Esophagus mucosa (tissue), 1 donor: ENCODE data around the gene PDHX. TPM values are rescaled to one million over a fixed set of nuclear protein-coding genes. Genes with fewer than 3 reads are reported as not detected.

Experiments
- ATAC-seq: fragments of 200-7000 bp; cut with Tn5 transposase; one replicate; pipeline ENCODE4 v1.9.1; 2020
- total RNA-seq: library from RNA; stranded (reverse); gene quantifications from one replicate; pipeline ENCODE4 v1.2.4, GENCODE V29; 2023
- donor health status: DM: yes; HTN: yes; CAD: no.

Gene PDHX
- total RNA-seq, 1 donor from 2014 or later = 19.1 TPM

DNA sequence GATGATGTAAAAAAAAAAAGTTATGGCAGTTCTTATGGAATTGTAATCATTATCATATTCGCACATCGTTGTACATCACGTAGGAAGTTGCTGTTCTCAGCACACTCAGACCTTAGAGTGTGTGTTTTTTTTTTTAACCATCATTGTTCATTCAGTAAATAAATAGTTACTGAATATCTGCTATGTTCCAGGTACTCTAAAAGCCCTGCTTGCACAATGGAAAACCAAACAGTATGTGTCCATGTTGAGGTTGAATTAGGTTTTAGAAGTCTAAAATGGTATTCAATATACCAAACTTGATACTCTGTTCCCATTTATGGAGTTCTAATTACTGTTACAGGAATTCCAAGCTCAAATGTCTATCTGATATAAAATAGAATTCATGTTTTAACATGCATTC lies 41.2 kb downstream of the PDHX start:
- no peak for ATAC-seq

DNA sequence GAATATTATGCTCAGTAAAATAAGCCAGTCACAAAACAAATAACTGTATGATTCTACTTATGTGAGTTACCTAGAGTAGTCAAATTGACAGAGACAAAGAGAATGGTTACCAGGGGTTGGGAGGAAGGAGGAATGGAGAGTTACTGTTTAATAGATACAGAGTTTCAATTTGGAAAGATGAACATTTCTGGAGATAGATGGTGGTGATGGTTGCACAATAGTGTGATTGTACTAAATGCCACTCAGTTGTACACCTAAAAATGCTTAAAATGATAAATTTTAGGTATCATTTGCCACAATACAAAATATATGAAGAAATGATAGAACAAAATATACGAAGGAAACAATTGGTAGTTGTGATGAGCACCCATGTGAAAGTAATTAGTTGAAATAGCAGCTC lies 43.4 kb downstream of the PDHX start:
- no peak for ATAC-seq

DNA sequence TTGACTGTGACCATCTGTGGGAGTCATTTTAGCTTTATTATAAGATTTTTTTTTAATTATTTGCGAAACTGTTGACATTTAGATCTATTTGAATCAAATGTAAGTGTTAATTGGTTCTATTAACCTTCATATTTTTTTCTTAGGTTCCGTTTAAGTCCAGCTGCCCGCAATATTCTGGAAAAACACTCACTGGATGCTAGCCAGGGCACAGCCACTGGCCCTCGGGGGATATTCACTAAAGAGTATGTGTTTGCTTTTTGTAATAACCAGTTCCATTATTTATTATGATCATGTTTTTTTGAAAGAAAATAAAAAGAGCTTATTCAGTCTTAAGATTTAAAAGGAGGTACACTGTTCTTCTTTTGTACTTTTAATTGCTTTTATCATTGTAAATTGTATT lies 43.9 kb downstream of the PDHX start:
- no peak for ATAC-seq

DNA sequence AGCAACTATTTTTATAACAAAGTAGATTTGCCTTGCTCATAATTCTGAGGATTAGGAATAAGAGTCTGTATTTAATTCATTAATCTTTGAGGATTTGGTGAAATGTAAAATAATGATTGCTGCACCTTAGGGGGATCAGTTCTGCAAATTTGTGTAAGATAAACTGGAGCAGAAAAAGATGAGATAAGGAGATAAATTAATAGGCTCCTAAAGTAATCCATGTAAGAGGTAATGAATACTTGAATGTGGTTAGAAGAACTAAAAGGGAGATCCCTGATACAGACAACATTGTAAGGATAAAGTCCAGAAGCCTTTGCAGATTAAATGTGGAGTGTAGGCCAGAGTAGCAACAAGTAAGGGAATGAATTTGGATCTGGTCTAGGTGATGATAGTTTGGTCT lies 45.6 kb downstream of the PDHX start:
- no peak for ATAC-seq

DNA sequence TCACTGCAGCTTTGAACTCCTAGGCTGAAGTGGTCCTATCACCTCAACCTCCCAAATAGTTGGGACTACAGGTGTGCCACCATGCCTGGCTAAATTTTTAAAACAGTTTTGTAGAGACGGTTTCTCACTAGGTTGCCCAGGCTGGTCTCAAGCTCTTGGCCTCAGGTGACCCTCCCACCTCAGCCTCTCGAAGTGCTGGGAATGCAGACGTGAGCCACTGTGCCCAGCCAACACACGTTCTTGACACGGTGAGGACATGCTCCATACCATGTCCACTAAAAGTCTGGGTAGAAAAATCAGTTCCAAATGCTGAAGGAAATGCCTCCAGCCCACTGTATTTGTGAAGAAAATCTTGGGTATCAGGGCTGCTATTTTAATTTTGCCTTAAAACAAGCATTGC lies 46.9 kb downstream of the PDHX start:
- no peak for ATAC-seq

DNA sequence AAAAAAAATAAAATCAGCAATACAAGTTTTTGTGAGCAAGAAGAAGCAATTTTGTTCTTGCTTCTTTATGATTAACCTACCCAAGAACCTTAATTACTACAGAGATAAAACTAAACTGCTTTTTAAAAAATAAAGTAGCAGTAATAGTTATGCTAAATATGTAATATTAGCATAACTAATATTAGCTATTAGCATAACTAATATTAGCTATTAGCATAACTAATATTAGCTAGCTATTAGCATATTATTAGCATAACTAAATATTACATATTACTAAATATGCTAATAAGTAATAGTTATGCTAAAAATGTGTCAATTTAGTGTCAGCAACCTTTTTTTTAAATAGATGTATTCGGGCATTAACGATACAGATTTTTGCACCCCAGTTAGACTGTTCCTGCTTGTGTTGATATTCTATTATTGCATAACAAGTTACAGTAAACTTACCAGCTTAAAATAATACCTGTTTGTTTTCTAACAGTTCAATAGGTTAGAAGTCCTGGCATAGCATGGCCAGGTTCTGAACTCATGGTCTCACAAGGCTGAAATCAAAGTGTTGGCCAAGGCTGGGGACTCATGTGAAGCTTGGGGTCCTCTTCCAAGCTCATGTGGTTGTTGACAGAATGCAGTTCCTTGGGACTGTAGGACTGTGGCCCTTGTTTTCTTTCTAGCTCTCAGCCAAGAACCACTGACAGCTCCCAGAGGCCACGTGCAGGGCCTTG lies 48.4 kb downstream of the PDHX start:
- ATAC-seq = no peak

DNA sequence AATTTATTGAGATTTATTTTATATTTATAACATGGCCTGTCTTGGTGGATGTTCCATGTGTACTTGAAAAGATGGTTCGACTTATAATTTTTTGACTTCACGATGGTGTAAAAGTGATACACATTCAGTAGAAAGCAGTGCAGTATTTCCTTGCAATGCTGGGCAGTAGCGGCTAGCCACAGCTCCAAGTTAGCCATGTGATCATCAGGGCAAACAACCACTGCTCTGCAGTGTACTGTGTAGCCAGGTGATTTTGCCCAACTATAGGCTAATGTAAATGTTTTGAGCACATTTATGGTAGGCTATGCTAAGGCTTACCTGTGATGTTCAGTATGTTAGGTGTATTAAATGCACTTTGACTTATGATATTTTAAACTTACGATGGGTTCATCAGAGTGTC lies 52.4 kb downstream of the PDHX start:
- ATAC-seq = no peak

DNA sequence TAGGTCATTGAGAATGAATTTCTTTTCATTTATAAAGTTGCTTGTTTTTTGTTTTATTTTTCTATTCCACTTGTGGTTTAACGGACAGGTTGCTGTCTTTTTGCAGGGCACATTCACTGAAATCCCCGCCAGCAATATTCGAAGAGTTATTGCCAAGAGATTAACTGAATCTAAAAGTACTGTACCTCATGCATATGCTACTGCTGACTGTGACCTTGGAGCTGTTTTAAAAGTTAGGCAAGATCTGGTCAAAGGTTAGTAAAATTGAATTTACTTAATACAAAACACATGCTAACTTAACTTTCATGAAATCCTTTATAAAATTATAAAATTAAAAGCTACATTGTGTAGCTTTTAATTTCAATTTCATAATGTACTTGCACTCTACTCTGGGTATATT lies 53.6 kb downstream of the PDHX start:
- no peak for ATAC-seq

DNA sequence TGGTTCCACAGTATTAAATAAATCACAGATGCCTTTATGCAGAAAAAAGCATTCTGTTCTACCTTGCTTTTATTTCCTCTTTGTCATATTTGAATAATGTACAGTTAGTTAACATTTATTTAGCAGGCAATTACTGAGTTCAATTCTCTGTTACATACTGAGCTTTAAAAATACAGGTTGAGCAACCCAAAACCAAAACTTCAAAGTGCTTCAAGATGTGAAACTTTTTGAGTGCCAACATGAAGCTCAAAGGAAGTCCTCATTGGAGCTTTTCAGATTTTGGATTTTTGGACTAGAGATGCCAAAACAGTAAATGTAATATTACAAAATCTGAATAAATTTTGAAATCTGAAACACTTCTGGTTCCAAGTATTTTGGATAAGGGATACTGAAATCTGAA lies 54.1 kb downstream of the PDHX start:
- ATAC-seq = no peak

DNA sequence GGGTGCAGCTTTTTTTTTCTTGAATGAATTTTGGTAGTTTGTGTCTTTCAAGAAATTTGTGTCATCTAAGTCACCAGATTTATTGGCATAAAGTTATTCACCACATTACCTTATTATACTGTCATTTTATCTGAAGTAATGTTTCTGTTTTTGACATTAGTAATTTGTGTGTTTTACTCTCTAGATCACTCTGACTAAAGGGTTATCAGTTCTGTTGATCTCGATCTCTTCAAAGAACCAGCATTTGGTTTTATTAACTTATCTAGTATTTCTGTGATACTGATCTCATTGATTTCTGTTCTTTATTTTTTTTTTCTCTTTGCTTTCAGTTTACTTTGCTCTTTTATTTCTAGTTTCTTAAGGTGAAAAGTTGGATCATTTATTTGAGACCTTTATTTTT lies 55.5 kb downstream of the PDHX start:
- ATAC-seq = no peak

DNA sequence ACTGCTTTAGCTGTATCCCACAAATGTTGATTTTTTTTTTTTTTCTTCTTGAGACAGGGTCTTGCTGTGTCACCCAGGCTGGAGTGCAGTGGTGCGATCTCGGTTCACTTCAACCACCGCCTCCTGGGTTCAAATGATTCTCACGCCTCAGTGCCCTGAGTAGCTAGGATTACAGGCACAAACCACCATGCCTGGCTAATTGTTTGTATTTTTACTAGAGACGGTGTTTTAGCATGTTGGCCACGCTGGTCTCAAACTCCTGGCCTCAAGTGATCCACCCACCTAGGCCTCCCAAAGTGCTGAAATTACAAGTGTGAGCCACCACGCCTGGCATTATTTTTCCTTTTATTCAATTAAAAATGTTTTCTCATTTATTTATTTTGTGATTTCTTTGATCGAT lies 55.9 kb downstream of the PDHX start:
- ATAC-seq = no peak

DNA sequence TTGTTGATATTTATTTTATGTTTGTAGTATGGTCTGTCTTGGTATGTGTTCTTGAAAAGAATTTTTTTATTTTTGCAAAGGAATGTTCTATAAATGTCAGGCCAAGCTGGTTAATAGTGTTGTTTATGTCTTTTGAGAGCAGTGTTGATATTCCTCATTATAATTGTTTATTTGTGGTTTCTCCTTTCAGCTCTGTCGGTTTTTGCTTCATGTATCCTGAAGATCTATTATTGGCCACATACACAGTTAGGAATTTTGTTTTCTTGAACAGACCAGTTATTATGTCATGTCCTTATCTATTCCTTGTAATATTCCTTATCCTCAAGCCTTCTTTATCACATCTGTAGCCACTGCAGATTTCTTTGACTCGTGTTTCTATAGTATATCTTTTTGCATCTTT lies 56.5 kb downstream of the PDHX start:
- no peak for ATAC-seq

DNA sequence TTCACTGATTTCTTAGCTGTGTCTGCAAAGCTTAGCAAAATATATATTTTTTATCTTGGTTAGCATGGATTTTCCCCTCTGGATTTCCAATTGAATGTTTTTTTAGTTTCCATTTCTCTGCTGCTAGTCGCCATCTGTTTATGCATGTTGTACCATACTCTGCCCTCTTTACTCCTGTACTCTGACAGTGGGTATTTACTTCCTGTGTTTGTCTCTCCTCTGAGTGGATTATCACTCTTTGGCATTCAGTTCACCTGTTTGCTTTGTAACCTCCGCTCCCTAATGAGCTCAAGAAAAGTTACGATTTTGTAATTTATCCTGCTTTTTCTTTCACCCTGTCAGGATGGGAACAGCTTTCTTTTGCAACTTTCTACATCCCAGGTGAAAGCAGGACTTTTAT lies 59.1 kb downstream of the PDHX start:
- no peak for ATAC-seq

DNA sequence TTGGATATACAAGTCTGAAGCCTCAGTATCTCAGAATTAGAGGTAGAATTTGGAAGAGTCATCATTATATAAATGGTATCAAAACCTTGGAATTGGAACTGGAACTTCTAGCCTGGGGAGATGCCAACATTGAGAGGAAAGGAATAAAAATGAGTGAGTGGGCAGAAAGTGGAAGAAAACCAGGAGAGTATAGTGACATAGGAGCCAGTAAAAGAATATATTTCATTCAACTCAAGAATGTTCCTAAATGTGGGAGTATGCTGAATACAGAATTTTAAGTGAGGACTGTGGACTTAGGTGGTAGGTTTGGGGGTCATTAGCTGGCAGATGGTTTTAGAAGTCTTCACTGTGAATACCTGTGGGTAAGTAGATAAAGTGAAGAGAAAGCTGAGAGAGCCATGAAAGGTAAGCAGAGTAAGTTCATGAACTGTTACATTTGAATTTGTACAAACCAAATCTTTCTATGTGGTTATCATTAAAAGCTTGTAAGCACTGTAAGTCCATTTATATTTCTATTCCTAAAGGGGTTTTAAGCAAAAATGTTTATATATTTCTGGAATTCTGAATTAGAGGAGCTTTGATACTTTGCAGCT lies 60.2 kb downstream of the PDHX start:
- ATAC-seq = no peak

DNA sequence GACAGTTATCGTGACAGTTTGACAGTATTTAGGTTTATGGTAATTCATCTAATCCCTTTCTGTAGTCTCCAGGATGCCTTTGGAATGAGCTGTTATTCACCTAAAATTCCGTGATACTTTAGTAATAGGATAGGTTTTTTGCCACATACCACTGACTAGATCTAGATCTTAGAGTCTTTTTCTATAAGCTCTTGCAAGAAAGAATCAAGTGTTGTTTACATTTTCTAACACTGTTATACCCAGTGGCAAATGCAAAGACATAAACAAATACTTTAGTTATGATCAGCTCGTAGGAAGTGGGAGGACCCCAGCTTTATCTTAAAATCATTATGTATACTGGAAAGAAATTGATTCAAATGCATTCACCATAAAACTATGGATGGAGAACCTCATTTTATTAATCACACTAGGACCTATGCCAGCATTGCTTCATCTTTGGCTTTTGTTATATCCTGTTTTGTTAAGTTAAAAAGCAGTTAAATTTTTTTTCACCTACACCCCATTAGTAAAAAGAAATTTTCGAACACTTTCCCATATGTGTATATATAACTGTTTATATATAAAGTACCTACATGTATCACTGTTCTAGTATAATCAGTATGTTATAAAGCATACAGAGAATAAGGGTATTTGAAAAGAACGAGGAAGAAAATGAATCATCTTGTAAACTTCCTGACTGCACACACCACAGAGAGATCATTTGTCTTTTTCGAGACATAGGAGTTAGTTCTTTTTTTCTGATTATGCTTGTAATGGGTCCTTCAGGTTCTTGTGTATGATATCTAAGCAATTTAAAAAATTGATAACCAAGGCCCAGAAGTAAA lies 60.9 kb downstream of the PDHX start:
- ATAC-seq = no peak

DNA sequence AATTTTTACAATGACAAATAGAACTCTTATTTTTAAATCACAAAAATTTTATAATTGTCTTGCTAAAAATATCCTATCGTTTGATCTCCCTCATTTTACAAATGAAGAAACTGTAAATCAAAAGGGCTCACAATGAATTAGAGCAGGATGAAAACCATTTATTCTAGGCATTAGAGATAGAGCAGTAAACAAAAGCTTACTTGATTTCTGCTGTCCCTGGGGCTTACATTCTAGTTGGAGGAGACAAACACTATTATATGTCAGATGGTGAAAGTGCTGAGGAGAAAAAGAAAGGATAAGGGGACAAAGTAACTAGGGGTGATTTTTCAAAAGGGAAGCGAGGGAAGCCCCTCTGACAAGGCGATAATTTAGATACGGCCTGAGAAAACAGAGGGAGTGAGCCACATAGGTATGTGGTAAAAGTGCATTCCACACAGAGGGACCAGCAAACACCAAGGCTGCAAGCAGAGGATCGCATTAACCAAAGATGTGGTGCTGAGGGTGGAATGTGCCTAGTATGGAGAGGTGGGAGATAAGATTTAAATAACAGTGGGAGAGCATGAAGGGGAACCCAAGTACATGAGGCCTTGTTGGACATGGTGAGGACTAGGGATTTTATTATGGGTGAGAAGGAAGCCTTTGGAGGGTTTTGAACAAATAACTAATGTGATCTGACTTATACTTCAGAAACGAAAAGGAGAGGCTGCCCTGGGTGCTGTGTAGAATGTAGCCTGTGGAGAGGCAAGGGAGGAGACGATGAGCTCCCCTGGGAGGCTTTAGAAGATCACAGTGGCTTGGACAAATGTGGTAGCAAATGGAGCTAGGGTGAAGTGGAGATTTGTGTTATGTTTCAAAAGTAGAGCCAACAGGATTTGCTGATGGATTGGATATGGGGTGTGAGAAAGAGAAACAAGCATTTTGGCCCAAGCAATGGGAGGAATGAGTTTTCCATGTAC lies 62.1 kb downstream of the PDHX start:
- no peak for ATAC-seq

DNA sequence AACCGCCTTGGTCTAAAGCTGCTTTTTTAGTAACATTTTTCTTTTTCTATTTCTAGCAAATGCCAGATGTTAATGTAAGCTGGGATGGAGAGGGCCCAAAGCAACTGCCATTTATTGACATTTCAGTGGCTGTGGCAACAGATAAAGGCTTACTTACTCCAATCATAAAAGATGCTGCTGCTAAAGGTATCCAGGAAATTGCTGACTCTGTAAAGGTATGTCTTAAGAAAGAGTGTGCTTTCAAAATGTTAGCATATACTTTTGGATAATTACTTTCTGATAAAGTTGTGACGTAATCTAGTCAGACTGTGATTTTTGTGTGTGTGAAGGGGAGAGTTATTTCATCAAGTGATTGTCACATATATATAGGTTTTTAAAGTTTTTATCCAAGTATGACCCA lies 68.1 kb downstream of the PDHX start:
- no peak for ATAC-seq

DNA sequence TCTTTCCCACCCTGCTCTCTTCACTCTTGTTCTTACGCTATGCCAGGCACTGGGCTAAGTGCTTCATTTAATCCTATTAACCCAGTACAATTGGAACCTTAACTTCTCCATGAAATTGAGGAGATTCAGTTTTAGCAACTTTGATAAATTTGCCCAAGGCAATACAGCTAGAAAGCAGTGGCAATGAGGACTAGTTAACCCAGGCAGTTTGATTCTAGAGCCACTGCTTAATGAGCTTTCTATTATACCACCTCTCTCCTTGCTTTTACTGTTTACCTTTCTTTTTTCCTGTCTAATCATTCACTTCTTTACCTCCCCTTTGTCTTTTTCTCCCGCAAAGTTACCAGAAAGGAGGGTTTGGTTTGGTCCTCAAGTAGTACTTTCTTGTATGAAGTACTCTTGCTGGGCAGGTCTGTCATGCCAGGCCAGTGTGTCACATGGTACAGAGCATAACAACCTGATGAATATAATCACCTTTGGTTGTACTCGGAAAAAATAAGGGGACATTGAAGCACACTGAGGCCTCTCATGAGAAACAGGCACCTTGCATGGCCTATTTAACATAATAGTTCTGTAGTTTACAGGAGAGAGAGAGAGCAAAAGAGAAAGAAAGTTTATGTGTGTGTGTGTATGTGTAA lies 70.6 kb downstream of the PDHX start:
- peak; percentile 43 for ATAC-seq

DNA sequence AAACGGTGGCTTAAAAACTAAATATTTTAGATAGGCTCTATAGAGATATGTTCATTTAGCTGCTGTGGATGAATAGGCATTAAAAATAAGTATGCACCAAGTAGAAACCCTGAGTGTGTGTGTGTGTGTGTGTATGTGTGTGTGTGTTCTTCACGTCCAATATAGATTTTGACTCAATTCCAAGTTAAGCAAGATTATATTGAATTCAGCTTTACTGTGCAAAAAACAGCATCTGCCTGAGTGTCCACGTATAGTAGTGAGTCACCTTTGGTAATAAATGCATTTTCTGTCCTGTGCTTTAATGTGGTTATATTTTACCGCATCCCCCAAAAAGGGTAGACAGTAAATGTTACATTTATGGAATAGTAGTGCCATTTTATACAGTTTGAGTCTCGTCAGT lies 71.2 kb downstream of the PDHX start:
- ATAC-seq = no peak

DNA sequence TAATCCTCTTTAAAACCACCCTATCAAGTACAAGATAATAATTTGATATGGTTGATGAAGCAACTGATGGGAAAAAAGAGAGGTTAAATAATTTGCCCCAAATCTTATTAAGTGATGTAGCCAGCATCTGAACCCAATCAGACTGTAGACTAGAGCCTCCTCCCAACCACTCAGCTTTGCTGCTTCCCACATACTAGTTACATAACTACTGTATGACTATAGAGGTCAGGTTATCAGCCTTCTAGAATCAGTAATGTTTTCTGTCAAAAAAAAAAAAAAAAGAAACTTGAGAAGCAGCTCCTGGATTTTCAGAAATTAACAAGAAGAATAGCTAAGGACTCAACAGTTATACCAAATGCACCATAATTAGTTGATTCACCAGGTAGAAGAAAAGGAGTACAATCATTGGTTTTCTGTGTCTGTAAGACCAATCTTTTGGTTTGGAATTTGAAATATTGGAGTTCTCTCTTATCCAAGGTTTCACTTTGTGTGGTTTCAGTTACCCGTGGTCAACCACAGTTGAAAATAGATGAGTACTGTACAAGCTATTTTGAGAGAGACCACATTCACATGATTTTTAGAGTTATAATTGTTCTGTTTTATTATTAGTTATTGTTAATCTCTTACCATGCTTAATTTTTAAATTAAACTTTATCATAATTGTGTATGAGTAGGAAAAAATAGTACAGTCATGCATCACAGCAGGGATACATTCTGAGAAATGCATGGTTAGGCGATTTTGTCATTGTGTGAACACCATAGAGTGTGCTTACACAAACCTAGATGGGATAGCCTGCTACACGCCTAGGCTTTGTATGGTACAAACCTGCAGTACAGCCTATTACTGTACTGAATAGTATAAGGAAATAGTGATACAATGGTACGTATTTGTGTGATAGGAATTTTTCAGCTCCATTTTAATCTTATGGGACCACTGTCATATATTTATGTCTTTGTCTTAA lies 72.2 kb downstream of the PDHX start:
- peak; percentile 38 for ATAC-seq

DNA sequence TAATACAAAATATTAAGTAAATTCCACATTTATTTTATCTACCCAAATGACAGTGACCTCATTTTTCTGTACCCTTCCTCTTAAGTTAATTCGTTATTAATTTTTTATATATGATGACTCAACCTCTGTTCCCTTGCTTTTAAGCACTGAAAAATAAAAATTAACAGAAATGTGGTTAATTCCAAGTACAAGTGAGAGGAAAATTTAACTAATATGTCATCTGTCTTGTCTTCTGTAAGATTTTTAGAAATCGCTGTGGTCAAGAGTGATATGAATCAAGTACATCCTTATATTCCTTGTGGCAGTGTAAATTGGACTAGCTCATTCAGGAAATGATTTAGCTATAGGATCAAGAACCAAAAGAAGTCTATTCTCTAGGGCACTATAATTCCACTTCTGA lies 74.5 kb downstream of the PDHX start:
- no peak for ATAC-seq
